ENCODE data around the gene DBNDD2.

DNA sequence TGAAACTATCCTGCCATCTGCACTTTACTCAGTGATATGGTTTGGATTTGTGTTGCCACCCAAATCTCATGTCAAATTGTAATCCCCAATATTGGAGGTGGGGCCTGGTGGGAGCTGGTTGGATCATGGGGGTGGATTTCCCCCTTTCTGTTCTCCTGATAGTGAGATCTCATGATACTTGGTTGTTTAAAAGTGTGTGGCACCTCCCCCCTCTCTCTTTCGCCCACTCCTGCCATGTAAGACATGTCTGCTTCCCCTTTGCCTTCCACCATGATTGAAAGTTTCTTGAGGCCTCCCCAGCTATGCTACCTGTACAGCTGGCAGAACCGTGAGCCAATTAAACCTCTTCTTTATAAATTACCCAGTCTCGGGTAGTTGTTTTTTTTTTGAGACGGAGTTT lies 25.9 kb downstream of the DBNDD2 start:
- TF ChIP-seq POLR2AphosphoS5 (IDR thresholded peaks at IDR 0.05; ENCODE audit: low read depth) (no peak), CREB1 (CRISPR knock-in tag; IDR thresholded peaks at IDR 0.05; ENCODE audit: low read depth) (no peak), EZH2phosphoT487 (IDR thresholded peaks at IDR 0.05; ENCODE audit: unreplicated experiment) (no peak), EZH2 (IDR thresholded peaks at IDR 0.05; ENCODE audit: low read depth, unreplicated experiment) (no peak), STAT1 (IDR thresholded peaks at IDR 0.05; ENCODE audit: unreplicated experiment) (no peak), JUNB (IDR thresholded peaks at IDR 0.05; ENCODE audit: unreplicated experiment) (no peak)
- TF ChIP-seq, protein P1, sequence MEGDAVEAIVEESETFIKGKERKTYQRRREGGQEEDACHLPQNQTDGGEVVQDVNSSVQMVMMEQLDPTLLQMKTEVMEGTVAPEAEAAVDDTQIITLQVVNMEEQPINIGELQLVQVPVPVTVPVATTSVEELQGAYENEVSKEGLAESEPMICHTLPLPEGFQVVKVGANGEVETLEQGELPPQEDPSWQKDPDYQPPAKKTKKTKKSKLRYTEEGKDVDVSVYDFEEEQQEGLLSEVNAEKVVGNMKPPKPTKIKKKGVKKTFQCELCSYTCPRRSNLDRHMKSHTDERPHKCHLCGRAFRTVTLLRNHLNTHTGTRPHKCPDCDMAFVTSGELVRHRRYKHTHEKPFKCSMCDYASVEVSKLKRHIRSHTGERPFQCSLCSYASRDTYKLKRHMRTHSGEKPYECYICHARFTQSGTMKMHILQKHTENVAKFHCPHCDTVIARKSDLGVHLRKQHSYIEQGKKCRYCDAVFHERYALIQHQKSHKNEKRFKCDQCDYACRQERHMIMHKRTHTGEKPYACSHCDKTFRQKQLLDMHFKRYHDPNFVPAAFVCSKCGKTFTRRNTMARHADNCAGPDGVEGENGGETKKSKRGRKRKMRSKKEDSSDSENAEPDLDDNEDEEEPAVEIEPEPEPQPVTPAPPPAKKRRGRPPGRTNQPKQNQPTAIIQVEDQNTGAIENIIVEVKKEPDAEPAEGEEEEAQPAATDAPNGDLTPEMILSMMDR (conservative IDR thresholded peaks at IDR 0.05; ENCODE audit: low read depth in 2 of 2) = no peak
- TF ChIP-seq, protein P2, sequence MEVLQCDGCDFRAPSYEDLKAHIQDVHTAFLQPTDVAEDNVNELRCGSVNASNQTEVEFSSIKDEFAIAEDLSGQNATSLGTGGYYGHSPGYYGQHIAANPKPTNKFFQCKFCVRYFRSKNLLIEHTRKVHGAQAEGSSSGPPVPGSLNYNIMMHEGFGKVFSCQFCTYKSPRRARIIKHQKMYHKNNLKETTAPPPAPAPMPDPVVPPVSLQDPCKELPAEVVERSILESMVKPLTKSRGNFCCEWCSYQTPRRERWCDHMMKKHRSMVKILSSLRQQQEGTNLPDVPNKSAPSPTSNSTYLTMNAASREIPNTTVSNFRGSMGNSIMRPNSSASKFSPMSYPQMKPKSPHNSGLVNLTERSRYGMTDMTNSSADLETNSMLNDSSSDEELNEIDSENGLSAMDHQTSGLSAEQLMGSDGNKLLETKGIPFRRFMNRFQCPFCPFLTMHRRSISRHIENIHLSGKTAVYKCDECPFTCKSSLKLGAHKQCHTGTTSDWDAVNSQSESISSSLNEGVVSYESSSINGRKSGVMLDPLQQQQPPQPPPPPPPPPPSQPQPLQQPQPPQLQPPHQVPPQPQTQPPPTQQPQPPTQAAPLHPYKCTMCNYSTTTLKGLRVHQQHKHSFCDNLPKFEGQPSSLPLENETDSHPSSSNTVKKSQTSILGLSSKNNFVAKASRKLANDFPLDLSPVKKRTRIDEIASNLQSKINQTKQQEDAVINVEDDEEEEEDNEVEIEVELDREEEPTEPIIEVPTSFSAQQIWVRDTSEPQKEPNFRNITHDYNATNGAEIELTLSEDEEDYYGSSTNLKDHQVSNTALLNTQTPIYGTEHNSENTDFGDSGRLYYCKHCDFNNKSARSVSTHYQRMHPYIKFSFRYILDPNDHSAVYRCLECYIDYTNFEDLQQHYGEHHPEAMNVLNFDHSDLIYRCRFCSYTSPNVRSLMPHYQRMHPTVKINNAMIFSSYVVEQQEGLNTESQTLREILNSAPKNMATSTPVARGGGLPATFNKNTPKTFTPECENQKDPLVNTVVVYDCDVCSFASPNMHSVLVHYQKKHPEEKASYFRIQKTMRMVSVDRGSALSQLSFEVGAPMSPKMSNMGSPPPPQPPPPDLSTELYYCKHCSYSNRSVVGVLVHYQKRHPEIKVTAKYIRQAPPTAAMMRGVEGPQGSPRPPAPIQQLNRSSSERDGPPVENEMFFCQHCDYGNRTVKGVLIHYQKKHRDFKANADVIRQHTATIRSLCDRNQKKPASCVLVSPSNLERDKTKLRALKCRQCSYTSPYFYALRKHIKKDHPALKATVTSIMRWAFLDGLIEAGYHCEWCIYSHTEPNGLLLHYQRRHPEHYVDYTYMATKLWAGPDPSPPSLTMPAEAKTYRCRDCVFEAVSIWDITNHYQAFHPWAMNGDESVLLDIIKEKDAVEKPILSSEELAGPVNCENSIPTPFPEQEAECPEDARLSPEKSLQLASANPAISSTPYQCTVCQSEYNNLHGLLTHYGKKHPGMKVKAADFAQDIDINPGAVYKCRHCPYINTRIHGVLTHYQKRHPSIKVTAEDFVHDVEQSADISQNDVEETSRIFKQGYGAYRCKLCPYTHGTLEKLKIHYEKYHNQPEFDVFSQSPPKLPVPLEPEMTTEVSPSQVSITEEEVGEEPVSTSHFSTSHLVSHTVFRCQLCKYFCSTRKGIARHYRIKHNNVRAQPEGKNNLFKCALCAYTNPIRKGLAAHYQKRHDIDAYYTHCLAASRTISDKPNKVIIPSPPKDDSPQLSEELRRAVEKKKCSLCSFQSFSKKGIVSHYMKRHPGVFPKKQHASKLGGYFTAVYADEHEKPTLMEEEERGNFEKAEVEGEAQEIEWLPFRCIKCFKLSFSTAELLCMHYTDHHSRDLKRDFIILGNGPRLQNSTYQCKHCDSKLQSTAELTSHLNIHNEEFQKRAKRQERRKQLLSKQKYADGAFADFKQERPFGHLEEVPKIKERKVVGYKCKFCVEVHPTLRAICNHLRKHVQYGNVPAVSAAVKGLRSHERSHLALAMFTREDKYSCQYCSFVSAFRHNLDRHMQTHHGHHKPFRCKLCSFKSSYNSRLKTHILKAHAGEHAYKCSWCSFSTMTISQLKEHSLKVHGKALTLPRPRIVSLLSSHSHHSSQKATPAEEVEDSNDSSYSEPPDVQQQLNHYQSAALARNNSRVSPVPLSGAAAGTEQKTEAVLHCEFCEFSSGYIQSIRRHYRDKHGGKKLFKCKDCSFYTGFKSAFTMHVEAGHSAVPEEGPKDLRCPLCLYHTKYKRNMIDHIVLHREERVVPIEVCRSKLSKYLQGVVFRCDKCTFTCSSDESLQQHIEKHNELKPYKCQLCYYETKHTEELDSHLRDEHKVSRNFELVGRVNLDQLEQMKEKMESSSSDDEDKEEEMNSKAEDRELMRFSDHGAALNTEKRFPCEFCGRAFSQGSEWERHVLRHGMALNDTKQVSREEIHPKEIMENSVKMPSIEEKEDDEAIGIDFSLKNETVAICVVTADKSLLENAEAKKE (CRISPR knock-in tag; IDR thresholded peaks at IDR 0.05) = no peak
- TF ChIP-seq, protein P3, sequence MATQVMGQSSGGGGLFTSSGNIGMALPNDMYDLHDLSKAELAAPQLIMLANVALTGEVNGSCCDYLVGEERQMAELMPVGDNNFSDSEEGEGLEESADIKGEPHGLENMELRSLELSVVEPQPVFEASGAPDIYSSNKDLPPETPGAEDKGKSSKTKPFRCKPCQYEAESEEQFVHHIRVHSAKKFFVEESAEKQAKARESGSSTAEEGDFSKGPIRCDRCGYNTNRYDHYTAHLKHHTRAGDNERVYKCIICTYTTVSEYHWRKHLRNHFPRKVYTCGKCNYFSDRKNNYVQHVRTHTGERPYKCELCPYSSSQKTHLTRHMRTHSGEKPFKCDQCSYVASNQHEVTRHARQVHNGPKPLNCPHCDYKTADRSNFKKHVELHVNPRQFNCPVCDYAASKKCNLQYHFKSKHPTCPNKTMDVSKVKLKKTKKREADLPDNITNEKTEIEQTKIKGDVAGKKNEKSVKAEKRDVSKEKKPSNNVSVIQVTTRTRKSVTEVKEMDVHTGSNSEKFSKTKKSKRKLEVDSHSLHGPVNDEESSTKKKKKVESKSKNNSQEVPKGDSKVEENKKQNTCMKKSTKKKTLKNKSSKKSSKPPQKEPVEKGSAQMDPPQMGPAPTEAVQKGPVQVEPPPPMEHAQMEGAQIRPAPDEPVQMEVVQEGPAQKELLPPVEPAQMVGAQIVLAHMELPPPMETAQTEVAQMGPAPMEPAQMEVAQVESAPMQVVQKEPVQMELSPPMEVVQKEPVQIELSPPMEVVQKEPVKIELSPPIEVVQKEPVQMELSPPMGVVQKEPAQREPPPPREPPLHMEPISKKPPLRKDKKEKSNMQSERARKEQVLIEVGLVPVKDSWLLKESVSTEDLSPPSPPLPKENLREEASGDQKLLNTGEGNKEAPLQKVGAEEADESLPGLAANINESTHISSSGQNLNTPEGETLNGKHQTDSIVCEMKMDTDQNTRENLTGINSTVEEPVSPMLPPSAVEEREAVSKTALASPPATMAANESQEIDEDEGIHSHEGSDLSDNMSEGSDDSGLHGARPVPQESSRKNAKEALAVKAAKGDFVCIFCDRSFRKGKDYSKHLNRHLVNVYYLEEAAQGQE (IDR thresholded peaks at IDR 0.05; ENCODE audit: unreplicated experiment) = no peak

All from GM23338 (cell line).